ENCODE results near the gene MYL6. TPM values are rescaled to one million over a fixed set of nuclear protein-coding genes. Genes with fewer than 3 reads are reported as not detected.

MYL6 gene
- total and polyA plus RNA-seq, 8 donors: 1,132 to 4,672 (median 3,368) TPM

GRCh38 chr12:56152756-56153677 lies 5.1 kb upstream of the MYL6 start:
- Histone ChIP-seq H3K9me3 (no peaks in the 10 kb centered on the region), H3K27ac (peak overlapping the region; percentile 90 to 95 (median 94))

GRCh38 chr12:56153678-56154065 lies 4.5 kb upstream of the MYL6 start:
- H3K4me1 ChIP-seq: peaks cover 15 to 44% (median 37%) of the 10 kb centered on the region in 4 donors
- TF ChIP-seq POLR2A (IDR thresholded peaks at IDR 0.05): no peak
- no peak for TF ChIP-seq EP300 (IDR thresholded peaks at IDR 0.05)
- no peak for TF ChIP-seq POLR2AphosphoS5 (IDR thresholded peaks at IDR 0.05)
- H3K36me3 ChIP-seq: no peaks in the 10 kb centered on the region
- H3K27me3 ChIP-seq: no peaks in the 10 kb centered on the region
- no peak for DNase-seq
- H3K27ac ChIP-seq: peak overlapping the region in 1 of 5 donors; percentile 94
- intact Hi-C loops (cut with DNase I; ENCODE audit: low total_unique reads): no loop called here
- no peaks in the 10 kb centered on the region for H3K9me3 ChIP-seq
- H3K4me3 ChIP-seq: no peak overlapping the region
- WGBS, 5 donors: 70 to 86% (median 74%) methylated on average over 5 of the region's 5 CpGs

More at GRCh38 chr12:56152756-56153677, 5.1 kb upstream of the MYL6 start:
- no peaks in the 10 kb centered on the region for H3K27me3 ChIP-seq
- intact Hi-C loops (cut with DNase I; ENCODE audit: low total_unique reads): no loop called here
- DNase-seq: peak in 1 of 2 donors; percentile 12
- no peaks in the 10 kb centered on the region for H3K36me3 ChIP-seq
- H3K4me1 ChIP-seq: peaks cover 15 to 44% (median 37%) of the 10 kb centered on the region in 4 donors
- WGBS, 5 donors: 4 to 13% (median 9%) methylated on average over 8 of the region's 8 CpGs
- TF ChIP-seq CTCF (IDR thresholded peaks at IDR 0.05): no peak
- TF ChIP-seq EP300 (IDR thresholded peaks at IDR 0.05): no peak
- TF ChIP-seq POLR2A (IDR thresholded peaks at IDR 0.05): no peak
- TF ChIP-seq POLR2AphosphoS5 (IDR thresholded peaks at IDR 0.05): no peak
- H3K4me3 ChIP-seq: peak overlapping the region; percentile 42 to 63 (median 56)

GRCh38 chr12:56154246-56154771 lies 3.9 kb upstream of the MYL6 start:
- DNase-seq: no peak

GRCh38 chr12:56154818-56155217 lies 3.3 kb upstream of the MYL6 start:
- H3K4me1 ChIP-seq: peaks cover 19 to 49% (median 44%) of the 10 kb centered on the region in 4 donors
- no peak for DNase-seq
- no peaks in the 10 kb centered on the region for H3K9me3 ChIP-seq
- H3K27me3 ChIP-seq: no peaks in the 10 kb centered on the region
- H3K27ac ChIP-seq: no peak overlapping the region
- 88 to 95% (median 92%) methylated on average over 5 of the region's 5 CpGs for WGBS, 5 donors
- H3K4me3 ChIP-seq: no peak overlapping the region
- intact Hi-C loops (cut with DNase I; ENCODE audit: low total_unique reads): no loop called here
- no peak for TF ChIP-seq POLR2A (IDR thresholded peaks at IDR 0.05)
- TF ChIP-seq EP300 (IDR thresholded peaks at IDR 0.05): no peak
- no peak for TF ChIP-seq POLR2AphosphoS5 (IDR thresholded peaks at IDR 0.05)
- no peak for TF ChIP-seq CTCF (IDR thresholded peaks at IDR 0.05)
- peaks cover 4 to 6% (median 4%) of the 10 kb centered on the region in 4 donors for H3K36me3 ChIP-seq

More at GRCh38 chr12:56154246-56154771, 3.9 kb upstream of the MYL6 start:
- H3K9me3 ChIP-seq: no peaks in the 10 kb centered on the region
- peaks cover 15 to 44% (median 39%) of the 10 kb centered on the region in 4 donors for H3K4me1 ChIP-seq
- peaks cover 0 to 1% (median 0%) of the 10 kb centered on the region in 4 donors for H3K36me3 ChIP-seq
- 93 to 100% (median 100%) methylated on average over 1 of the region's 1 CpG for WGBS, 5 donors
- no peak overlapping the region for H3K4me3 ChIP-seq
- no peak overlapping the region for H3K27ac ChIP-seq
- intact Hi-C loops (cut with DNase I; ENCODE audit: low total_unique reads): no loop called here
- H3K27me3 ChIP-seq: no peaks in the 10 kb centered on the region
- TF ChIP-seq POLR2AphosphoS5 (IDR thresholded peaks at IDR 0.05): no peak
- no peak for TF ChIP-seq POLR2A (IDR thresholded peaks at IDR 0.05)
- TF ChIP-seq EP300 (IDR thresholded peaks at IDR 0.05): no peak
- no peak for TF ChIP-seq CTCF (IDR thresholded peaks at IDR 0.05)

Data from stomach (tissue), 9 donors.